Measurements from ENCODE around the gene MITF.

The MITF gene

GRCh38 chr3:69712269-69712668 lies 27.0 kb upstream of the MITF start:
- FAIRE-seq = no peak
- no peak for TF ChIP-seq POLR2A (IDR thresholded peaks at IDR 0.05; ENCODE audit: low read depth, low read length)
- no peak for TF ChIP-seq TAF1 (IDR thresholded peaks at IDR 0.05; ENCODE audit: borderline replicate concordance, low read depth, low read length)
- TF ChIP-seq POLR2AphosphoS5 (IDR thresholded peaks at IDR 0.05; ENCODE audit: low read depth, low read length) = no peak
- DNase-seq (ENCODE audit: insufficient read length) = no peak

- TF ChIP-seq TAF1 (IDR thresholded peaks at IDR 0.05; ENCODE audit: borderline replicate concordance, low read depth, low read length) (no peak), POLR2AphosphoS5 (IDR thresholded peaks at IDR 0.05; ENCODE audit: low read depth, low read length) (no peak), POLR2A (IDR thresholded peaks at IDR 0.05; ENCODE audit: low read depth, low read length) (no peak)
- FAIRE-seq (no peak), DNase-seq (ENCODE audit: insufficient read length) (no peak)
These were observed 26.3 kb upstream of the MITF start for GRCh38 chr3:69712933-69713332.

DNA sequence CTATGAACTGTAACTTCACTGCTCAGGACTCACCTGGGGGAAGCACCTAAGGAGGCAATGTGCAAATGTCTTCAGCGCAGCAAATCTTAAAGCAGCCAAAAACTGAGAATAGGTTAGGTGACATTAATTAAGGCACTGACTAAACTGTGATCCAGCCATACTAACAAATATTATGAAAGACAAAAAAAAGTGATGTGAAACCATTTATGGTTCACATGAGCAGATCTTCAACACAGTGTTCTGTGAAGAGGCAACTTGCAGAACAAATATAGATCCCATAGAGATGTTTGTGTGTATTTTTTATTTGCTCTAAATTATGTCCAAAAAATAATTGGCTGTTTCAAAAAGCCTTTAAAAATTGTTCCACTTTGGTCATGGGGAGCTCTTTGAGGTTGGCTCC lies 24.1 kb upstream of the MITF start:
- DNase-seq (ENCODE audit: insufficient read length) (no peak), FAIRE-seq (no peak)
- TF ChIP-seq POLR2A (IDR thresholded peaks at IDR 0.05; ENCODE audit: low read depth, low read length) = no peak
- TF ChIP-seq TAF1 (IDR thresholded peaks at IDR 0.05; ENCODE audit: borderline replicate concordance, low read depth, low read length) = no peak
- no peak for TF ChIP-seq POLR2AphosphoS5 (IDR thresholded peaks at IDR 0.05; ENCODE audit: low read depth, low read length)

DNA sequence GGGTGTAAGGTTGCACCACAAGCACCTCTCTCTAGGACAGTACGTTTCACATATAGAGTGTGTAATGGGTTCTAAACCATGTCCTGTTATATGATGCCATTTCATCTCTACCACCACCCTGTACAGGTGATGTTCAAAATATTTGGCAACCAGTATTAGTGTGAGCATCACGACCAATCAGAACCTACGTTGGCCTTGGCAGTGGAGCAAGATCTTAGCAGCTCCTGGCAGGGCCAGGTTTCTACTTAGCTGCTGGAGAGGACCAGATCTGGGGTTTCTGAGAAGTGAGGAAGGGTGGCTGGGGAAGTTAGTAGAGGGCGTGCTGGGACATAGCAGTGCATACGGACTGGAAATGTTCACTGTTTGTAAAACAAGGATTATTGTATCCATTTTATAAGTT lies 23.1 kb upstream of the MITF start:
- no peak for DNase-seq (ENCODE audit: insufficient read length)
- TF ChIP-seq TAF1 (IDR thresholded peaks at IDR 0.05; ENCODE audit: borderline replicate concordance, low read depth, low read length) (no peak), POLR2A (IDR thresholded peaks at IDR 0.05; ENCODE audit: low read depth, low read length) (no peak), POLR2AphosphoS5 (IDR thresholded peaks at IDR 0.05; ENCODE audit: low read depth, low read length) (no peak)
- FAIRE-seq = no peak

- DNase-seq (ENCODE audit: insufficient read length) (no peak), FAIRE-seq (no peak)
- TF ChIP-seq POLR2A (IDR thresholded peaks at IDR 0.05; ENCODE audit: low read depth, low read length) (no peak), TAF1 (IDR thresholded peaks at IDR 0.05; ENCODE audit: borderline replicate concordance, low read depth, low read length) (no peak), POLR2AphosphoS5 (IDR thresholded peaks at IDR 0.05; ENCODE audit: low read depth, low read length) (no peak)
These were observed 20.2 kb upstream of the MITF start for GRCh38 chr3:69718866-69719586.

DNA sequence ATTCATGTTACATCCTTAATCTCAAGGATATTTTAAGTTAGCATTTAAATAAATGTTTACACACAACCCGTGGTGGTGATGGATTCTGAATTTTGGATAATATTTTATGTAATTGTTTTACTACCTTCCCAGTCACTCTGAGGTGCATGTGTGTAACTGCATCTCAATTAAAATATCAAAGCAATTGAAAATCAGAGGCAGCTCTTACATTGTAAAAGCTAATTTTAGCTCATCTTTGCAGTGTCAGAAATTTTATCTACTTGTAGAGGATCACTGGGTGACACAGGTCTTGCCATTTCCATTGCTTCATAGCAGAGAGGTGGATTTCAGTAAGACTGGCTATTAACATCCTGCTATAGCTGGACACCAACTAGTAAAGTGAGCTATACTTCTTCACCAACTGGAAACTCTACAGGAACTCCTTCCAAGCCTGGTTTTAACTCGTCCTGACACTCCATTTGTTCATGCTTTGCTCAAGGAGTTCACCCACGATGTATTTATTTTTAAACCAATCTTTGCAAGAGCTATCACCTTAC lies 19.6 kb upstream of the MITF start:
- no peak for DNase-seq (ENCODE audit: insufficient read length)
- FAIRE-seq = no peak
- TF ChIP-seq POLR2A (IDR thresholded peaks at IDR 0.05; ENCODE audit: low read depth, low read length) = no peak
- TF ChIP-seq POLR2AphosphoS5 (IDR thresholded peaks at IDR 0.05; ENCODE audit: low read depth, low read length) = no peak
- no peak for TF ChIP-seq TAF1 (IDR thresholded peaks at IDR 0.05; ENCODE audit: borderline replicate concordance, low read depth, low read length)

DNA sequence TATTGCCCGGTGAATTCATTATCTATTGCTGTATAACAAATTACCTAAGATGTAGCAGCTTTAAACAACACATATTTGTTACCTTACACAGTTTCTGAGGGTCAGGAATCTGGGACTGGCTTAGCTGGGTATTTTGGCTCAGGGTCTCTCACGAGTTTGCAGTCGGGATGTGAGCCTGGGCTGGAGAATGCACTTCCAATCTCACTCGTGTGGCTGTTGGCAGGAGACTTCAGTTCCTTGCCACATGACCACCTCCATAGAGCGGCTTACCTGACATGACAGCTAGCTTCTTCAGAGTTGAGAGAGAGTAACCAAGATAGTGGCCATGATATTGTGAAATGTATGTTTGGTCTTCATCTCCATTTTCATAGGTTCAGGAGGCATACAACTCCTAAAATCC lies 18.4 kb upstream of the MITF start:
- TF ChIP-seq TAF1 (IDR thresholded peaks at IDR 0.05; ENCODE audit: borderline replicate concordance, low read depth, low read length) = no peak
- TF ChIP-seq POLR2AphosphoS5 (IDR thresholded peaks at IDR 0.05; ENCODE audit: low read depth, low read length) = no peak
- TF ChIP-seq POLR2A (IDR thresholded peaks at IDR 0.05; ENCODE audit: low read depth, low read length) = no peak
- FAIRE-seq (no peak), DNase-seq (ENCODE audit: insufficient read length) (no peak)

GRCh38 chr3:69723389-69723788 lies 15.9 kb upstream of the MITF start:
- no peak for FAIRE-seq
- TF ChIP-seq POLR2AphosphoS5 (IDR thresholded peaks at IDR 0.05; ENCODE audit: low read depth, low read length) (no peak), POLR2A (IDR thresholded peaks at IDR 0.05; ENCODE audit: low read depth, low read length) (no peak), TAF1 (IDR thresholded peaks at IDR 0.05; ENCODE audit: borderline replicate concordance, low read depth, low read length) (no peak)
- no peak for DNase-seq (ENCODE audit: insufficient read length)

GRCh38 chr3:69724722-69725435 lies 14.4 kb upstream of the MITF start:
- TF ChIP-seq POLR2AphosphoS5 (IDR thresholded peaks at IDR 0.05; ENCODE audit: low read depth, low read length) (no peak), POLR2A (IDR thresholded peaks at IDR 0.05; ENCODE audit: low read depth, low read length) (no peak), TAF1 (IDR thresholded peaks at IDR 0.05; ENCODE audit: borderline replicate concordance, low read depth, low read length) (no peak)
- no peak for FAIRE-seq

GRCh38 chr3:69725994-69726571 lies 13.2 kb upstream of the MITF start:
- FAIRE-seq = no peak
- TF ChIP-seq POLR2A (IDR thresholded peaks at IDR 0.05; ENCODE audit: low read depth, low read length) = no peak
- DNase-seq (ENCODE audit: insufficient read length) = no peak

More at GRCh38 chr3:69724722-69725435, 14.4 kb upstream of the MITF start:
- no peak for DNase-seq (ENCODE audit: insufficient read length)

DNA sequence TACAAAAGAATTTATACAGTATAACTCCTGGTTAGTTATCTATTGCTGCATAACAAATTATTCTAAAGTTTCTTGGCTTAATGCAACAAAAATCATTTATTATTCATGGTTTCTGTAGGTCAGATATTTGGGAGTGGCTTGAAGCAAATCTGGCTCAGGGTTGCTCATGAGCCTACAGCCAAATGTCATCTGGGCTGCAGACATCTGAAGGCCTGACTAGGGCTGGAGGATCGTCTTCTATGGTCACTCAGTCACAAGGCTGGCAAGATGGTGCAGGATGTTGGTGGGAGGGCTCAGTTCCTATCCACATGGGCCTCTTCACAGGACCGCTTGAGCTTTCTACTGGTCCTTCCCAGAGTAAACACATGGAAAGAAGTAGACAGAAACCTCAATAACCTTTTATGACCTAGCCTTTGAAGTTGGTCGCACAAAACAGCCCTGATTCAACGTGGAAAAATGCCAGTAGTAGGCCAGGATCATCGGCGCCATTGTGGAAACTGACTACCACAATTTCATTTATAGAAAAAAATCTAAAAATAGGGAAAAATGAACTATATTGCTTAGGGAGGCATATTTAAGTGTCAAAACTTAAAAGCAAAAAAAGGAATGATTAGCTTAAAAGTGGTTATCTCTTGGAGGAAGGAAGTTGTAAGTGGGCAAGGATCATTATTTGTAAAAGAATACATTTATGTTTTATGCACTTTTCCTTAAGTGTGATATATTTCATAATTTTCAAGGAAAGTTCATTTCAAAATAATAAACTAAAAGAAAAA lies 9.9 kb upstream of the MITF start:
- no peak for DNase-seq (ENCODE audit: insufficient read length)
- TF ChIP-seq POLR2AphosphoS5 (IDR thresholded peaks at IDR 0.05; ENCODE audit: low read depth, low read length) = no peak
- TF ChIP-seq POLR2A (IDR thresholded peaks at IDR 0.05; ENCODE audit: low read depth, low read length) = no peak
- no peak for TF ChIP-seq TAF1 (IDR thresholded peaks at IDR 0.05; ENCODE audit: borderline replicate concordance, low read depth, low read length)
- no peak for FAIRE-seq
